Heart right ventricle (tissue), 16 donors: ENCODE measurements around the gene ROBO1. TPM values are rescaled to one million over a fixed set of nuclear protein-coding genes. Genes with fewer than 3 reads are reported as not detected.

Source experiments
- ATAC-seq, 8 donors: fragments of 200-7000 bp; cut with Tn5 transposase; one replicate each; pipeline ENCODE4 v1.9.1; 2020; ENCODE audit warnings: mild to moderate bottlenecking in 8 of 8, moderate library complexity in 8 of 8, moderate number of reproducible peaks in 1 of 8
- DNase-seq, 2 donors: peaks; one replicate each; pipeline ENCODE4 v3.0.0-alpha.2; 2020
- H3K27ac ChIP-seq, 10 donors: fragments of 200-600 bp; sonication (generic) in 2 of 10; one replicate each; pipeline versions ENCODE4 v1.5.0 to v1.8.0; 2020 to 2022; ENCODE audit warnings: mild to moderate bottlenecking in 3 of 10
- H3K27me3 ChIP-seq, 7 donors: fragments of 200-600 bp; one replicate each; pipeline ENCODE4 v1.8.0; 2021 to 2022; ENCODE audit warnings: mild to moderate bottlenecking in 2 of 7
- H3K36me3 ChIP-seq, 9 donors: fragments of 200-600 bp; sonication (generic) in 1 of 9; one replicate each; pipeline versions ENCODE4 v1.5.0 to v1.8.0; 2020 to 2022; ENCODE audit warnings: mild to moderate bottlenecking in 2 of 9
- H3K4me1 ChIP-seq, 9 donors: fragments of 200-600 bp; sonication (generic) in 1 of 9; one replicate each; pipeline versions ENCODE4 v1.5.0 to v1.8.0; 2020 to 2022; ENCODE audit warnings: mild to moderate bottlenecking in 4 of 9
- H3K4me3 ChIP-seq, 10 donors: fragments of 200-600 bp; sonication (generic) in 2 of 10; one replicate each; pipeline versions ENCODE4 v1.5.0 to v1.8.0; 2020 to 2022; ENCODE audit warnings: mild to moderate bottlenecking in 7 of 10, moderate library complexity in 2 of 10
- H3K9me3 ChIP-seq, 11 donors: fragments of 200-600 bp in 10 of 11; sonication (generic) in 2 of 11; one replicate each; pipeline versions ENCODE4 v1.5.0 to v1.8.0; 2013 to 2022; ENCODE audit warnings: mild to moderate bottlenecking in 2 of 11, control low read depth in 1 of 11, moderate library complexity in 1 of 11
- CTCF ChIP-seq, 9 donors: fragments of 200-600 bp; sonication (generic) in 2 of 9; IDR thresholded peaks; one replicate each; pipeline versions ENCODE4 v1.5.0 to v1.8.0; 2021 to 2022; ENCODE audit warnings: antibody characterized with exemption in 9 of 9, mild to moderate bottlenecking in 5 of 9, moderate library complexity in 1 of 9
- WGBS, 2 donors: extraction: QIAGEN DNeasy Blood & Tissue Kit; methylation state at CpG; one replicate each; pipeline ENCODE4 v1.1.7; 2013; ENCODE audit warnings: inconsistent platforms in 1 of 2; 5-methylcytosine and 5-hydroxymethylcytosine counted together
- intact Hi-C, 10 donors: fragments of 100-400 bp; cut with DNase I; formaldehyde crosslinking; loops; one replicate each; pipeline versions ENCODE4 v1.11.1 to v1.14.2; 2022
- polyA plus RNA-seq, 2 donors: library from polyadenylated mRNA; stranded (reverse); fragments of 200-250 nt; gene quantifications; one replicate each; pipeline ENCODE4 v1.2.3, GENCODE V29; 2013
- total RNA-seq, 10 donors: library from RNA; stranded (reverse); fragmentation: NEBNext Ultra II Directional in 3 of 10; extraction: Animal tissue kit (Norgen Biotek cat#: 25700) in 3 of 10; gene quantifications; one replicate each; pipeline versions ENCODE4 v1.2.1 to v1.2.4, GENCODE V29; 2021 to 2023
- donor health status: Arrhythmogenic right ventricular cardiomyopathy.
- donor health status: ischemic (EF 13 %, LVEDD 7.1; RV severe dilation, severe dysfunction).
- donor health status: healthy with polysubstance abuse.
- donor health status: DM: no; HTN: yes; CAD: no.
- donor health status: DM: no; HTN: no; CAD: no.
- donor health status: ischemic (EF 25% LVEDD 6.9; RV normal size, moderate dysfunction).
- donor health status: ischemic (EF 25% LVEDD 5.7; RV mildly dilated, moderate dysfunction).
- donor health status: healthy.
- donor health status: DM: yes; HTN: yes; CAD: no.
- donor health status: Ischemic cardiomyopathy.
- donor health status: ischemic (EF 35%, LVEDD 5.7; RV mildly dilated, moderate dysfunction).
- donor health status: nonischemic (EF 11% LVEDD 7.7; RV severe dilation, severe dysfunction).
- donor health status: DM: yes; HTN: yes; CAD: no.
- donor health status: PGD.
- donor health status: ischemic (EF 29% LVEDD 5.4; RV normal size, mild dysfunction).
- donor health status: nonischemic (EF 23%, LVEDD 6.1; RV moderate dilation, normal function).

Gene ROBO1
- total and polyA plus RNA-seq, 12 donors = 2.8 to 13.9 (median 5.6) TPM

- intact Hi-C loops = loop anchor here in 1 of 10 donors (10.0 kb wide), 1 partner anchor 363 kb away; no protein-coding TSS in a partner anchor
- no peaks in the 10 kb centered on the region for H3K9me3 ChIP-seq
- H3K4me3 ChIP-seq = no peak overlapping the region
- TF ChIP-seq CTCF (IDR thresholded peaks at IDR 0.05) = no peak
- ATAC-seq = no peak
- DNase-seq = no peak
- no peaks in the 10 kb centered on the region for H3K27me3 ChIP-seq
- no peaks in the 10 kb centered on the region for H3K4me1 ChIP-seq
- 75 to 78% methylated on average over 2 of the region's 2 CpGs for WGBS, 2 donors
- H3K27ac ChIP-seq = no peak overlapping the region
- no peaks in the 10 kb centered on the region for H3K36me3 ChIP-seq
Observed at GRCh38 chr3:79027593-79027992, 740.2 kb downstream of the ROBO1 start.

GRCh38 chr3:79019924-79020173, 747.9 kb downstream of the ROBO1 start:
- intact Hi-C loops = loop anchor here in 2 of 10 donors (5.0 to 10.0 kb wide), 3 partner anchors 105 to 358 kb away; no protein-coding TSS in a partner anchor
- ATAC-seq (no peak), DNase-seq (no peak)
- no peak for TF ChIP-seq CTCF (IDR thresholded peaks at IDR 0.05)
- Histone ChIP-seq H3K4me1 (peaks cover 0 to 12% (median 5%) of the 10 kb centered on the region in 9 donors), H3K27me3 (peaks cover 0 to 39% (median 26%) of the 10 kb centered on the region in 7 donors), H3K9me3 (no peaks in the 10 kb centered on the region), H3K4me3 (peak overlapping the region in 5 of 10 donors; percentile 67 to 88 (median 80)), H3K27ac (peak overlapping the region in 1 of 10 donors; percentile 85), H3K36me3 (no peaks in the 10 kb centered on the region)

GRCh38 chr3:79019137-79019923, 748.5 kb downstream of the ROBO1 start:
- H3K27ac ChIP-seq = peak overlapping the region; percentile 73 to 89 (median 81)
- intact Hi-C loops = loop anchor here in 1 of 10 donors (5.0 to 10.0 kb wide), 2 partner anchors 105 to 357 kb away; no protein-coding TSS in a partner anchor
- ATAC-seq = peak; percentile 87 to 95 (median 90)
- no peaks in the 10 kb centered on the region for H3K9me3 ChIP-seq
- no peaks in the 10 kb centered on the region for H3K36me3 ChIP-seq
- TF ChIP-seq CTCF (IDR thresholded peaks at IDR 0.05) = no peak
- H3K4me1 ChIP-seq = peaks cover 0 to 13% (median 5%) of the 10 kb centered on the region in 9 donors
- WGBS, 2 donors = 0 to 2% methylated on average over 39 to 40 of the region's 40 CpGs
- H3K4me3 ChIP-seq = peak overlapping the region; percentile 58 to 88 (median 68)
- H3K27me3 ChIP-seq = peaks cover 0 to 39% (median 26%) of the 10 kb centered on the region in 7 donors
- peak; percentile 68 to 75 for DNase-seq

DNA sequence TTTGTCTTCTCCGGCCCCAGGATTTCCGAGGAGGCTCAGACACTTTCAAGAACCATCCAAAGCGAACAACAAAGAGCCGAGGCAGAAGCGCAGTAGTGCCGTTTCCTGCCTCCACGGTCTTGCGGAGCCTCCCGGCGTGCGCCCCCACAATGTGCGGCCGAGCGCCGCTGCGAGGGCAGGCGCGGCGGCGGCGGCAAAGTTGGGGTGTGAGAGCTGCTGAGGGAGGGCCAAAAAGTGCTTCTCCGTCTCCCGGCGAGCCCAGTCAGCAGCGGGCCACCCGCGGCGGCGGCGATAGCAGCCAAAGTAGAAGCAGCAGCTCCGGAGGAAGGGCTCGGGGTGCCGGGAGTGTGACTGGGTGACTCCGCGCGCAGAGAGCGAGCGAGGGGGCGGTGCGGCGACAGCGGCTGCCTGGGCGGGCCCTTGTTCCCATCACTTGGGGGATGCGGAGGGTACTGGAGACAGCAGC, 749.1 kb downstream of the ROBO1 start:
- peaks cover 0 to 39% (median 26%) of the 10 kb centered on the region in 7 donors for H3K27me3 ChIP-seq
- H3K4me3 ChIP-seq = peak overlapping the region; percentile 58 to 88 (median 68)
- DNase-seq = peak; percentile 44 to 60
- TF ChIP-seq CTCF (IDR thresholded peaks at IDR 0.05) = peak in 3 of 9 donors; percentile 12 to 32 (median 14)
- peak; percentile 72 to 86 (median 80) for ATAC-seq
- H3K4me1 ChIP-seq = peaks cover 0 to 19% (median 5%) of the 10 kb centered on the region in 9 donors
- no peaks in the 10 kb centered on the region for H3K9me3 ChIP-seq
- H3K27ac ChIP-seq = peak overlapping the region; percentile 73 to 89 (median 81)
- 1% methylated on average over 44 of the region's 44 CpGs for WGBS, 2 donors
- no peaks in the 10 kb centered on the region for H3K36me3 ChIP-seq
- intact Hi-C loops = loop anchor here in 1 of 10 donors (5.0 to 10.0 kb wide), 2 partner anchors 104 to 356 kb away; no protein-coding TSS in a partner anchor
